Measurements from ENCODE around the gene TINCR.
"Not testable (repeated sequence)": the region's sequence is repeated elsewhere in the genome, so short reads cannot be mapped to it uniquely, and the experiment has no call there.

The TINCR gene

GRCh38 chr19:5567360-5567969, at the start of gene TINCR:
Gene TINCR (minus strand): TSS chr19:5567953.
- Mint-ChIP-seq H3K27ac (no peak within 1 kb of the TSS), H3K27me3 (peaks cover 10% of the 10 kb centered on the region), H3K4me3 (no peak within 1 kb of the TSS), H3K9me3 (no peaks in the 10 kb centered on the region), H3K36me3 (no peaks in the 10 kb centered on the region), H3K4me1 (no peaks in the 10 kb centered on the region)

DNA sequence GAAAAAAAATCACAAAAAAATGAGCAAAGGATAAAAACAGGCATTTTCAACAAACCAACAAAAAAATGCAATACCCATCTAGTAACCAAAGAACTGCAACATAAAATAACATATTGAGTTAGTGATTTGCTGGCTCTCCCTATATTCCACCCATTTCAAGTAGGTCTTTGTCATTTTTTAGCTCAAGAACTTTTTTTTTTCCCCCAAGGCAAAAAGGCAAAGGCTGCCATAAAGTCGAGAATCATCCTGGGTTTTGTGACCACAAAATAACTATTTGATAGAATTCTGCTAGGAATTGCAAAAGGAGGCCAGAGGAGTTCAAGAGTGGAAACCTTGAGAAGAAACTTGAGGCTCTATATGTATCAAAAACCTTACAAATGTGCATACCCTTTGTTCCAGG, 49.3 kb upstream of the TINCR start:
- peak overlapping the region; percentile 14 for H3K27ac Mint-ChIP-seq

DNA sequence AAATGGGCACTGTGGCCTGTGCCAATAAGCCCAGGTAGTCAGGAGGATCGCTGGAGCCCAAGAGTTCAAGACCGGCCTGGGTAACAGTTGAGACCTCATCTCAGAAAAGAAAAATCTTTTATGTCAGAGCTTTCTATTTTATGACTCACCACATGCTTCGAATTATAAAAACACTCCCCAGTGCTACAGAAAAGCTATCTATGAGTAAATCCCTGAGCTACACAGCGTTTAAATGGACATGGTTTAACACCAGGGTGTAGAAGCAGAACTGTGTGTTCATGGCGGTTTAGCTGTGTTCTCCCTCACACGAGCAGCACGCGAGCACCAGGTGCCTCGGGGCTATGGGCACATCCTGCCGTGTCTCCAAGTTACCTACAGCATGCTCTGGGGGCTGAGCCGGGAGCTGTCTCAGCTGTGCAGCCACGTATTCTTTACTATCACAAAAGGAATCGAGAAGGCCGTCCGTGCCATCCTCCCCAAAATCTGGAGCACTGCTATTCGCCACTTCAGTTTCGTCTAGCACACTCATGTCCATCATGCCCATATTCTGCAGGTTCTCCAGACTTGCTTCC, 48.1 kb upstream of the TINCR start:
- Mint-ChIP-seq H3K27me3 (no peaks in the 10 kb centered on the region), H3K4me1 (peaks cover 46% of the 10 kb centered on the region), H3K4me3 (no peak overlapping the region), H3K36me3 (peaks cover 14% of the 10 kb centered on the region), H3K9me3 (no peaks in the 10 kb centered on the region), H3K27ac (no peak overlapping the region)

More for the DNA sequence above, 49.3 kb upstream of the TINCR start:
- Mint-ChIP-seq H3K4me3 (no peak overlapping the region), H3K4me1 (peaks cover 55% of the 10 kb centered on the region), H3K27me3 (no peaks in the 10 kb centered on the region), H3K9me3 (no peaks in the 10 kb centered on the region), H3K36me3 (peaks cover 16% of the 10 kb centered on the region)

GRCh38 chr19:5612891-5613865, 45.4 kb upstream of the TINCR start:
- Mint-ChIP-seq H3K27ac (peak overlapping the region; percentile 69), H3K4me3 (no peak overlapping the region), H3K9me3 (no peaks in the 10 kb centered on the region), H3K27me3 (no peaks in the 10 kb centered on the region), H3K4me1 (peaks cover 21% of the 10 kb centered on the region), H3K36me3 (peaks cover 9% of the 10 kb centered on the region)

- peaks cover 15% of the 10 kb centered on the region for H3K36me3 Mint-ChIP-seq
- H3K9me3 Mint-ChIP-seq = no peaks in the 10 kb centered on the region
- H3K4me1 Mint-ChIP-seq = peaks cover 26% of the 10 kb centered on the region
- no peak overlapping the region for H3K27ac Mint-ChIP-seq
- no peaks in the 10 kb centered on the region for H3K27me3 Mint-ChIP-seq
- H3K4me3 Mint-ChIP-seq = no peak overlapping the region
Observed at GRCh38 chr19:5609881-5610448, 42.2 kb upstream of the TINCR start.

DNA sequence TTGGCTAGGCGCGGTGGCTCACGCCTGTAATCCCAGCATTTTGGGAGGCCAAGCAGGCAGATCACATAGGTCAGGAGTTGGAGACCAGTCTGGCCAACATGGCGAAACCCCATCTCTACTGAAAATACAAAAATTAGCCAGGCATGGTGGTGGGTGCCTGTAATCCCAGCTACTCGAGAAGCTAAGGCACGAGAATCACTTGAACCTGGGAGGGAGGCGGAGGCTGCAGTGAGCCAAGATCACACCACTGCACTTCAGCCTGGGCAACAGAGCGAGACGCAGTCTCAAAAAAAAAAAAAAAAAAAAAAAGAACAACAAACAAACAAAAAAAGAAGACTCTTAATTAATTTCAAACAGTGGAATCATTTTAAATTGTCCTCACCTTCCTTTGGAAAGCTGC, 41.0 kb upstream of the TINCR start:
- not testable (repeated sequence) for H3K4me3 Mint-ChIP-seq, H3K27ac Mint-ChIP-seq, H3K27me3 Mint-ChIP-seq, H3K9me3 Mint-ChIP-seq
- Mint-ChIP-seq H3K36me3 (peaks cover 19% of the 10 kb centered on the region), H3K4me1 (peaks cover 29% of the 10 kb centered on the region)

DNA sequence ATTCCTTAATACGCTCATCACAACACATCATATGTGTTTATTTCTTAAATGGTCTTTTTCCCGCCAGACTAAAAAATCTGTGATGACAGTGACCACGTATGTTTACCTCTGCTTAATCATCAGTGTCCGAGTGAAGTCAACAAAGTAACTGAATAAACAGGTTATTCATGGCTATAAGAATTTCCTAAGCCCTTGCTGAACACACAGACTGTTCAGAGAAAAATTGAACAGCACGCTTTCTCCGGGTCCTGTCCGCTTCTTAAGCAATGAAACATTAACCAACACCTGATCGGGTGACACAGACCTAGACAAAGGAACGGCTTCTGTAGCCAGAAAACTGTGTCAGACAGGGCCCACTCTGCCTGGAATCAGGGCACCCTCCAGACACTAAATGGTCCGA, 40.5 kb upstream of the TINCR start:
- H3K36me3 Mint-ChIP-seq = peaks cover 21% of the 10 kb centered on the region
- H3K27me3 Mint-ChIP-seq = no peaks in the 10 kb centered on the region
- no peak overlapping the region for H3K27ac Mint-ChIP-seq
- no peak overlapping the region for H3K4me3 Mint-ChIP-seq
- H3K9me3 Mint-ChIP-seq = no peaks in the 10 kb centered on the region
- peaks cover 33% of the 10 kb centered on the region for H3K4me1 Mint-ChIP-seq

- Mint-ChIP-seq H3K36me3 (peaks cover 16% of the 10 kb centered on the region), H3K4me3 (no peak overlapping the region), H3K9me3 (no peaks in the 10 kb centered on the region)
Observed at GRCh38 chr19:5607318-5608275, 39.8 kb upstream of the TINCR start.

DNA sequence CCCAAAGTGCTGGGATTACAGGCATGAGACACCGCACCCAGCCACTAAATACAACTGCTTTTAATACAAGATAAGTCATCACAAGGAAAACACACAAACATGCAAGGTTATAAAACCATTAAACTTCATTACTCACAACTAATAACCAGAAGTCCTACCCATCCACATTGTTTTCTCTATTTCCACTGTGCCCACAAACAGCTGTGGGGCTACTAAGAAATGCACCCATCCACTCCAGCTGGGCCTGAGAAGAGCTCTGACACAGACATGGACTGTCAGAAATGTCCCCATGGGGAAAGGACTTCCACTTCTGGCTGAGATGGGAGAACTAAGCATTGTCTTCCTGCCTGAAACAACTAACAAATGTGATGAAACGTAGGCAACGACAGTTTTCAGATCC, 37.6 kb upstream of the TINCR start:
- Mint-ChIP-seq H3K9me3 (no peaks in the 10 kb centered on the region), H3K36me3 (peaks cover 20% of the 10 kb centered on the region), H3K27ac (no peak overlapping the region), H3K4me3 (no peak overlapping the region), H3K4me1 (peaks cover 33% of the 10 kb centered on the region), H3K27me3 (no peaks in the 10 kb centered on the region)

More at GRCh38 chr19:5607318-5608275, 39.8 kb upstream of the TINCR start:
- H3K4me1 Mint-ChIP-seq = peaks cover 33% of the 10 kb centered on the region
- H3K27ac Mint-ChIP-seq = peak overlapping the region; percentile 38
- H3K27me3 Mint-ChIP-seq = no peaks in the 10 kb centered on the region

GRCh38 chr19:5603626-5604025, 35.9 kb upstream of the TINCR start:
- H3K27ac Mint-ChIP-seq = no peak overlapping the region
- H3K4me1 Mint-ChIP-seq = peaks cover 33% of the 10 kb centered on the region
- H3K27me3 Mint-ChIP-seq = no peaks in the 10 kb centered on the region
- no peak overlapping the region for H3K4me3 Mint-ChIP-seq
- no peaks in the 10 kb centered on the region for H3K9me3 Mint-ChIP-seq
- H3K36me3 Mint-ChIP-seq = peaks cover 26% of the 10 kb centered on the region

DNA sequence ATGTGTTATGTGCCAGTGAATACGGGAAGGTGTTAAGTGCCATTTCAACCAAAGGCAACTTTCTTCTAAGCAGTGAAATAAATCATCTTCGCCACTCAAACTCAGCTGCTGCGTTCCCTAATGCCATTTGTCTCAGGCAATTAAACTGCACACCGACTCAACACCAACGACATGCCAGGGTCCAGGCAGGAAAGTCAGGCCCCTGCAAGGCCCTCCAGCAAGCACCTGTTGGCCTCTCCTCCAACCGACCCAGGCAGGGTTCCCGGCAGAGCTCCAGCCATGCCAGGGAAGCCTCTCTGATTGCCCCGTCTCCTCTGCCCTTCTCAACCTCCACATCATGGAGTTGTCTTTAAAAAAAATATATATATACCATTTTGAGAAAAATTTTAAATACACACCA, 33.0 kb upstream of the TINCR start:
- no peak overlapping the region for H3K27ac Mint-ChIP-seq
- no peaks in the 10 kb centered on the region for H3K27me3 Mint-ChIP-seq
- no peaks in the 10 kb centered on the region for H3K9me3 Mint-ChIP-seq
- H3K4me1 Mint-ChIP-seq = peaks cover 16% of the 10 kb centered on the region
- peaks cover 25% of the 10 kb centered on the region for H3K36me3 Mint-ChIP-seq
- H3K4me3 Mint-ChIP-seq = no peak overlapping the region

GRCh38 chr19:5595745-5596144, 28.0 kb upstream of the TINCR start:
- H3K36me3 Mint-ChIP-seq = peaks cover 21% of the 10 kb centered on the region
- no peaks in the 10 kb centered on the region for H3K9me3 Mint-ChIP-seq
- H3K4me1 Mint-ChIP-seq = peaks cover 8% of the 10 kb centered on the region
- no peaks in the 10 kb centered on the region for H3K27me3 Mint-ChIP-seq
- no peak overlapping the region for H3K27ac Mint-ChIP-seq
- H3K4me3 Mint-ChIP-seq = no peak overlapping the region

DNA sequence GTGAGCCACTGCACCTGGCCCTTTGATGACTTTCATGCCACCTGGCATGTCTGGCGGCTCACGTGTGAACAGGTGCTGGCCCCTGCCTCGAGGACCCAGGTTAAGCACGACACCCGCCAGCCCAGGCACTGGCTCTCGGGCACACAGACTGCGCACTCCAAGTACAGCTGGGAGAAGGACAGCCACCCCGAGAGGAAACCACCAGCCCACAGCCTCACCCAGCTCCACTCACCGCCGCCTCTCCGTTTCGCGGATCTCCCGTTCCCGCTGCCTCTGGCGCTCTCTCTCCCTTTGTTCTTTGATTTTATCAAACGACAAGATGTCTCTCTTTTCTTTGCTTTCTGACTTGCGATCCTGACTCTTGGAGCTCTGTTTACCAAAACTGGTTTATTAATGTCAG, 27.4 kb upstream of the TINCR start:
- peaks cover 20% of the 10 kb centered on the region for H3K36me3 Mint-ChIP-seq

GRCh38 chr19:5594521-5594950, 26.8 kb upstream of the TINCR start:
- H3K4me1 Mint-ChIP-seq = peaks cover 8% of the 10 kb centered on the region
- peaks cover 17% of the 10 kb centered on the region for H3K36me3 Mint-ChIP-seq
- no peaks in the 10 kb centered on the region for H3K27me3 Mint-ChIP-seq
- no peaks in the 10 kb centered on the region for H3K9me3 Mint-ChIP-seq
- H3K4me3 Mint-ChIP-seq = no peak overlapping the region
- H3K27ac Mint-ChIP-seq = no peak overlapping the region

More for the DNA sequence above, 27.4 kb upstream of the TINCR start:
- no peaks in the 10 kb centered on the region for H3K27me3 Mint-ChIP-seq
- no peak overlapping the region for H3K4me3 Mint-ChIP-seq
- H3K9me3 Mint-ChIP-seq = no peaks in the 10 kb centered on the region
- no peak overlapping the region for H3K27ac Mint-ChIP-seq
- H3K4me1 Mint-ChIP-seq = peaks cover 8% of the 10 kb centered on the region
